Naive thymus-derived CD4-positive, alpha-beta T cell (primary cell): ENCODE data around the gene ALOX15. TPM values are rescaled to one million over a fixed set of nuclear protein-coding genes. Genes with fewer than 3 reads are reported as not detected.

Source experiments
- ATAC-seq: fragments of 150-1000 bp; cut with Tn5 transposase; 2 replicates; pipeline ENCODE4 v1.10.0; 2021; ENCODE audit warnings: mild to moderate bottlenecking, moderate library complexity
- CTCF ChIA-PET: fragments of 350-600 bp; sonication (Branson Sonifier 250); formaldehyde crosslinking; loops from one replicate; lab custom pipeline; 2021; ENCODE audit warnings: antibody characterized with exemption; lab: Charles Lee
- POLR2A ChIA-PET: fragments of 350-600 bp; sonication (Branson Sonifier 250); formaldehyde crosslinking; loops from one replicate; lab custom pipeline; 2021; ENCODE audit warnings: antibody characterized with exemption, inconsistent platforms; lab: Charles Lee
- DNase-seq, 9 donors: peaks; one replicate each; pipeline versions ENCODE4 v3.0.0 to v3.0.0-alpha.2; 2020 to 2022; ENCODE audit warnings: mixed read lengths in 1 of 9
- H3K27ac ChIP-seq: one replicate; pipeline ENCODE4 v1.7.0; 2013; ENCODE audit warnings: mild to moderate bottlenecking, low read depth, low read length, moderate library complexity
- H3K27me3 ChIP-seq, 2 donors: one replicate each; pipeline ENCODE4 v1.7.0; 2013; ENCODE audit warnings: low read length in 2 of 2, mild to moderate bottlenecking in 2 of 2, moderate library complexity in 2 of 2; ENCODE audit not compliant: control insufficient read depth in 2 of 2, insufficient read depth in 2 of 2
- H3K36me3 ChIP-seq, 3 experiments: 1 replicate in 2 of 3; 2 replicates in 1 of 3; pipeline ENCODE4 v1.7.0; 2013; ENCODE audit warnings: low read length in 3 of 3, mild to moderate bottlenecking in 3 of 3, moderate library complexity in 1 of 3; ENCODE audit not compliant: insufficient read depth in 3 of 3, control insufficient read depth in 2 of 3
- H3K4me1 ChIP-seq, 2 donors: one replicate each; pipeline ENCODE4 v1.7.0; 2013; ENCODE audit warnings: low read length in 2 of 2, mild to moderate bottlenecking in 2 of 2, moderate library complexity in 1 of 2; ENCODE audit not compliant: control insufficient read depth in 2 of 2, insufficient read depth in 2 of 2
- H3K4me3 ChIP-seq: 2 replicates; pipeline ENCODE4 v1.7.0; 2013; ENCODE audit warnings: mild to moderate bottlenecking, low read length
- H3K9me3 ChIP-seq, 3 experiments: 1 replicate in 2 of 3; 2 replicates in 1 of 3; pipeline ENCODE4 v1.7.0; 2013; ENCODE audit warnings: low read length in 3 of 3; ENCODE audit not compliant: control insufficient read depth in 2 of 3
- H3K27ac Mint-ChIP-seq, 9 donors: one replicate each; pipeline ENCODE4 v1.8.0; 2020 to 2022; ENCODE audit warnings: mixed read lengths in 9 of 9, mild to moderate bottlenecking in 8 of 9, moderate library complexity in 5 of 9, inconsistent platforms in 2 of 9
- H3K27me3 Mint-ChIP-seq, 5 donors: one replicate each; pipeline ENCODE4 v1.8.0; 2021 to 2022; ENCODE audit warnings: mixed read lengths in 5 of 5, mild to moderate bottlenecking in 1 of 5
- H3K36me3 Mint-ChIP-seq, 5 donors: one replicate each; pipeline ENCODE4 v1.8.0; 2020 to 2022; ENCODE audit warnings: mixed read lengths in 5 of 5, mild to moderate bottlenecking in 3 of 5, inconsistent platforms in 1 of 5
- H3K4me1 Mint-ChIP-seq, 7 donors: one replicate each; pipeline ENCODE4 v1.8.0; 2020 to 2022; ENCODE audit warnings: mixed read lengths in 7 of 7, mild to moderate bottlenecking in 3 of 7, inconsistent platforms in 1 of 7
- H3K4me3 Mint-ChIP-seq, 10 donors: one replicate each; pipeline ENCODE4 v1.8.0; 2020 to 2022; ENCODE audit warnings: mild to moderate bottlenecking in 10 of 10, mixed read lengths in 10 of 10, moderate library complexity in 6 of 10, inconsistent platforms in 2 of 10
- H3K9me3 Mint-ChIP-seq, 11 donors: one replicate each; pipeline ENCODE4 v1.8.0; 2020 to 2022; ENCODE audit warnings: mixed read lengths in 11 of 11, mild to moderate bottlenecking in 4 of 11, inconsistent platforms in 1 of 11, moderate library complexity in 1 of 11
- intact Hi-C, 2 donors: fragments of 100-400 bp; cut with micrococcal nuclease; formaldehyde crosslinking; loops; one replicate each; pipeline ENCODE4 v1.15.1; 2023
- polyA plus RNA-seq, 2 donors: library from polyadenylated mRNA; unstranded; fragments of 300-500 nt; fragmentation: Illumina TruSeq; gene quantifications; one replicate each; pipeline ENCODE4 v1.2.3, GENCODE V29; 2021
- total RNA-seq, 6 experiments: library from RNA in 5 of 6; stranded (reverse) in 5 of 6; gene quantifications; 1 replicate in 5 of 6; 2 replicates in 1 of 6; pipeline ENCODE4 v1.2.3 and lab custom pipeline; 2021 to 2026

ALOX15 gene
- total and polyA plus RNA-seq, 7 experiments from 2014 or later, result 0.44 to 0.60 (median 0.50) TPM; not detected in 4

- intact Hi-C loops, result no loop called here
- Mint-ChIP-seq H3K27me3 (peaks cover 27 to 50% (median 34%) of the 10 kb centered on the region in 5 donors), H3K27ac (no peak overlapping the region), H3K4me3 (peak overlapping the region in 4 of 10 donors; percentile 27 to 83 (median 68)), H3K36me3 (no peaks in the 10 kb centered on the region), H3K9me3 (peaks cover 0 to 2% (median 0%) of the 10 kb centered on the region in 11 donors), H3K4me1 (peaks cover 2 to 11% (median 5%) of the 10 kb centered on the region in 7 donors)
- Histone ChIP-seq H3K4me3 (no peak overlapping the region), H3K9me3 (no peaks in the 10 kb centered on the region), H3K27ac (no peak overlapping the region), H3K36me3 (no peaks in the 10 kb centered on the region), H3K4me1 (no peaks in the 10 kb centered on the region), H3K27me3 (peaks cover 0 to 5% of the 10 kb centered on the region in 2 donors)
- ChIA-PET CTCF (interaction anchor here (0.5 kb wide), 1 partner anchor 1940 kb away, joined by 4 read pairs; no protein-coding TSS in a partner anchor), POLR2A (no interaction called here)
- DNase-seq, result no peak
- no peak for ATAC-seq
Observed at GRCh38 chr17:4585638-4585994, 55.9 kb downstream of the ALOX15 start.

GRCh38 chr17:4584917-4585637 lies 56.4 kb downstream of the ALOX15 start:
- Histone ChIP-seq H3K9me3 (no peaks in the 10 kb centered on the region), H3K27me3 (peaks cover 0 to 5% of the 10 kb centered on the region in 2 donors), H3K4me1 (no peaks in the 10 kb centered on the region), H3K27ac (no peak overlapping the region), H3K36me3 (no peaks in the 10 kb centered on the region), H3K4me3 (no peak overlapping the region)
- Mint-ChIP-seq H3K27me3 (peaks cover 27 to 50% (median 34%) of the 10 kb centered on the region in 5 donors), H3K27ac (no peak overlapping the region), H3K9me3 (peaks cover 0 to 2% (median 0%) of the 10 kb centered on the region in 11 donors), H3K4me3 (peak overlapping the region in 8 of 10 donors; percentile 27 to 83 (median 52)), H3K36me3 (no peaks in the 10 kb centered on the region), H3K4me1 (peaks cover 2 to 11% (median 5%) of the 10 kb centered on the region in 7 donors)
- DNase-seq (no peak), ATAC-seq (no peak)
- CTCF ChIA-PET, result no interaction called here
- intact Hi-C loops, result no loop called here
- POLR2A ChIA-PET, result no interaction called here

GRCh38 chr17:4584101-4584916 lies 57.2 kb downstream of the ALOX15 start, which contains the start of gene SMTNL2:
Gene SMTNL2 (plus strand): TSS chr17:4584529. CDS start chr17:4584606, 77 bp downstream.
- Mint-ChIP-seq H3K4me3 (peak within 1 kb of the TSS; percentile 41 to 88 (median 80)), H3K4me1 (peaks cover 2 to 11% (median 5%) of the 10 kb centered on the region in 7 donors), H3K27ac (peak within 1 kb of the TSS in 1 of 9 donors; percentile 33), H3K27me3 (peaks cover 27 to 50% (median 34%) of the 10 kb centered on the region in 5 donors), H3K36me3 (no peaks in the 10 kb centered on the region), H3K9me3 (peaks cover 0 to 2% (median 0%) of the 10 kb centered on the region in 11 donors)
- Histone ChIP-seq H3K36me3 (no peaks in the 10 kb centered on the region), H3K4me3 (no peak within 1 kb of the TSS), H3K4me1 (no peaks in the 10 kb centered on the region), H3K9me3 (no peaks in the 10 kb centered on the region), H3K27me3 (peaks cover 0 to 5% of the 10 kb centered on the region in 2 donors), H3K27ac (no peak within 1 kb of the TSS)
- CTCF ChIA-PET, result no interaction called here
- ATAC-seq, result peak; percentile 30
- intact Hi-C loops, result no loop called here
- POLR2A ChIA-PET, result no interaction called here
- DNase-seq, result peak in 3 of 9 donors; percentile 6 to 38 (median 7)

GRCh38 chr17:4583782-4584100 lies 57.7 kb downstream of the ALOX15 start:
- Histone ChIP-seq H3K4me3 (no peak overlapping the region), H3K27me3 (peaks cover 0 to 5% of the 10 kb centered on the region in 2 donors), H3K36me3 (no peaks in the 10 kb centered on the region), H3K9me3 (no peaks in the 10 kb centered on the region), H3K4me1 (no peaks in the 10 kb centered on the region), H3K27ac (no peak overlapping the region)
- ChIA-PET POLR2A (no interaction called here), CTCF (no interaction called here)
- peak; percentile 66 for ATAC-seq
- peaks cover 2 to 11% (median 5%) of the 10 kb centered on the region in 7 donors for H3K4me1 Mint-ChIP-seq
- H3K4me3 Mint-ChIP-seq, result peak overlapping the region; percentile 41 to 88 (median 80)
- H3K36me3 Mint-ChIP-seq, result no peaks in the 10 kb centered on the region
- H3K27ac Mint-ChIP-seq, result peak overlapping the region in 1 of 9 donors; percentile 33
- intact Hi-C loops, result no loop called here
- peaks cover 0 to 2% (median 0%) of the 10 kb centered on the region in 11 donors for H3K9me3 Mint-ChIP-seq
- DNase-seq, result no peak
- H3K27me3 Mint-ChIP-seq, result peaks cover 27 to 50% (median 34%) of the 10 kb centered on the region in 5 donors

GRCh38 chr17:4583206-4583605 lies 58.3 kb downstream of the ALOX15 start:
- peaks cover 0 to 2% (median 0%) of the 10 kb centered on the region in 11 donors for H3K9me3 Mint-ChIP-seq
- no peaks in the 10 kb centered on the region for H3K36me3 Mint-ChIP-seq
- DNase-seq (no peak), ATAC-seq (no peak)
- H3K27ac Mint-ChIP-seq, result no peak overlapping the region
- CTCF ChIA-PET, result no interaction called here
- Histone ChIP-seq H3K36me3 (no peaks in the 10 kb centered on the region), H3K4me1 (no peaks in the 10 kb centered on the region), H3K4me3 (no peak overlapping the region), H3K27ac (no peak overlapping the region), H3K9me3 (no peaks in the 10 kb centered on the region), H3K27me3 (peaks cover 0 to 5% of the 10 kb centered on the region in 2 donors)
- intact Hi-C loops, result no loop called here
- POLR2A ChIA-PET, result no interaction called here
- peaks cover 27 to 50% (median 34%) of the 10 kb centered on the region in 5 donors for H3K27me3 Mint-ChIP-seq
- peak overlapping the region in 6 of 10 donors; percentile 42 to 85 (median 76) for H3K4me3 Mint-ChIP-seq
- peaks cover 2 to 11% (median 5%) of the 10 kb centered on the region in 7 donors for H3K4me1 Mint-ChIP-seq

- Mint-ChIP-seq H3K36me3 (no peaks in the 10 kb centered on the region), H3K4me3 (no peak overlapping the region), H3K27ac (no peak overlapping the region), H3K27me3 (peaks cover 27 to 50% (median 34%) of the 10 kb centered on the region in 5 donors), H3K4me1 (peaks cover 2 to 11% (median 5%) of the 10 kb centered on the region in 7 donors), H3K9me3 (peaks cover 0 to 2% (median 0%) of the 10 kb centered on the region in 11 donors)
- DNase-seq, result no peak
- no peaks in the 10 kb centered on the region for H3K36me3 ChIP-seq
- no peak overlapping the region for H3K4me3 ChIP-seq
- intact Hi-C loops, result no loop called here
- no peak overlapping the region for H3K27ac ChIP-seq
- no peaks in the 10 kb centered on the region for H3K9me3 ChIP-seq
- no peaks in the 10 kb centered on the region for H3K4me1 ChIP-seq
- POLR2A ChIA-PET, result no interaction called here
- ATAC-seq, result no peak
- H3K27me3 ChIP-seq, result peaks cover 0 to 5% of the 10 kb centered on the region in 2 donors
- CTCF ChIA-PET, result no interaction called here
Observed at GRCh38 chr17:4582691-4583090, 58.8 kb downstream of the ALOX15 start.
